Hematopoietic multipotent progenitor cell treated with erythropoietin and hydrocortisone succinate and interleukin-3 and kit ligand, for 6 days (in vitro differentiated cells): ENCODE measurements around the gene IL17RC.
A peak's percentile ranks its signal among the peaks of the same experiment; 100 is the strongest.
"Not testable (repeated sequence)": the region's sequence is repeated elsewhere in the genome, so short reads cannot be mapped to it uniquely, and the experiment has no call there.

Experiments used
- DNase-seq: peaks from one replicate; pipeline ENCODE4 v3.0.0-alpha.2; 2015

IL17RC gene

DNA sequence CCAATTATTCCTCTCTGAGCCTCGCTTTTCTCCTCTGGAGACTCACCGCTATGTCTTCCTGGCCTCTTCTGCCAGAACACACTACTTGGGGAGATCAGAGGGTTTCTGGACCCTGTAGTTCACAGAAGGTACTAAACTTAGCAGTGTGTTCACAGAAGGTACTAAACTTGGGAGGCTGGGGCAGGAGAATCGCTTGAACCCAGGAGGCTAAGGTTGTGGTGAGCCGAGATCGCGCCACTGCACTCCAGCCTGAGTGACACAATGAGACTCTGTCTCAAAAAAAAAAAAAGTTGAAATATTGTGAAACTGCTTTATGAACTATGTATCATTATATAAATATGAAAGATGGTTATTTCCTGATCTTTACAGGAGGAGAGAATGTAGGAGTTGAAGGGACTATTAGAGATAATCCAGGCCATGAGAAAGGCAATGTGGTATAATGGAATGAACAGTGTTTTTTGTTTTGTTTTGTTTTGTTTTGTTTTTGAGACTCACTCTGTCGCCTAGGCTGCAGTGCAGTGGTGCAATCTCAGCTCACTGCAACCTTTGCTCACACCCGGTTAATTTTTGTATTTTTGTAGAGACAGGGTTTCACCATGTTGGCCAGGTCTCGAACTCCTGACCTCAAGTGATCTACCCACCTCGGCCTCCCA is 20.0 kb upstream of the IL17RC start:
- not testable (repeated sequence) for DNase-seq

DNA sequence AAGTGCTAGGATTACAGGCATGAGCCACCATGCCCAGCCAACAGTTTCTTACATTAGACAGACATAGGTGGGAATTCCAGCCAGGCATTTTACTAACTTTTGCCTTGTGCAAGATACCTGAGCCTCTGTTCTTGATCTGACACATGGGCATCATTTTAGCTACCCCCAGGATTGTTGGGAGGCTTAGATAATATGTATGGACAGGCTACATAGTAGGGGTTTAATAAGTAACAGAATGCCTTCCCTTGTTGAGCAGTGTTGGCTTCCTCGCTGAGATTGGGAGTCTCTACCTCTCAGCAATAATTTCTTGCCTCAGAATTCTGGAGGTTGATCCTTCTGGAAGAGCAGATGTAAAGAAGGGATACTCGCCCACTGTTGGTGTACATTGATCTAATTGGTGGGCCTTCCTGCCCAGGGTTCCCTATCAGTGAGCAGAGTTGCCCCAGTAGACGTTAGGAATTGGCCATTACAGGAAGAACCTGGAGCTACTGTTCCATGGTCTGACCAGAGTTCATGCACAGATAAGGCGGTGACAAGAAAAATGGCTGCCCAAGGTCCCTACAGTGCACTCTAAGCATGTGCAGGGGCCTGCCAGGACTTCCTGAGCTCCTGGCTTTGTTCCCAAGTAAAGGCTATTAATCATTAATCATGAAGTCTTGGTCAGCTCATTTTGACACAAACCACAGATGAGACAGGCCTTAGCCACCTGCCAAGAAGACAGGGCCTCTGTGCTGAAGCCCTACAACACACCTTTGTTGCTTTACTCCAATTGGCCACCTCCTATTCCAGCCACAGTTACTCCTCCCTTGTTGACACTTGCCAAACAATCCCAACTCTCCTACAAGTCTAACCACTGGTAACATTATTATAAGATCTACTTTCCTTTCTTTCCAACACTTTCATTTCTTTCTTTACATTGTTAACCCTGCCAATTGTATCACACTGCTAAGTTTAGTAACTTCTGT is 19.2 kb upstream of the IL17RC start:
- DNase-seq: peak; percentile 62

DNA sequence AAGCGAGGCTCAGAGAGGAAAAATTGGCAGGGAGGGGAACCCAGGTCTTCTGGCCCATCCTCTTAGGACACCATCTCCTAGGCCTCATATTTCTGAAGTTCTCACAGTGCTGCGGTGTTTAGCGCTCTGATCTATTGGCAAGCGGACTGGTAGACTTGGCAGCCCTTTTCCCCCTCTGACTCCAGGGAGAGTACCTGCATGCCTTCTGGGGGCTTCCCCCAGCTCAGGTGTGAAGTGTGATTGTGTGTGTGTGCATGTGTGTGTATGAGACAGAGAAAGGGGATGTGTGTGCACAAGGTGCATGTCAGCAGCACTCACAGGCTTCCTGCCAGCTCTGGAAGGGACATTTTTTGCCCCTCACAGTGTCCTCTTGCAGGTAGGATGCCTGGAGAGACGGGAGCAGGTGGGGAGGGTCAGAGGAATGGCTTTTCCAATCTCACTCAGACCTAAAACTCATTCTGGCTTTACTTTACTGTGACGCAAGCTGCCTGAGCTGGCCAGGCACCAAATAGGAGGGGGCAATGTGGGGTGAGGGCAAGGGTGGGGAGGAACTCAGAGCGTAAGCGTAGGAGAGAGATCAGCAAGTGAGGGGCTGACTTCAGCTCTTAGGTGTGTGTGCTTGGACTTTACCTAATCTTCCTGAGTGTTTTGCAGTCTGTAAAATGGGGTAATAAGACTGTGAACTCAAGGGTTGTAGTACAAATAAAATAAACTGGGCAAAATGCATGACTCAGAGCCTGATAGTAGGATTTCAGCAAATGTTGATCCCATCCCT is 18.2 kb upstream of the IL17RC start:
- peak; percentile 24 for DNase-seq

DNA sequence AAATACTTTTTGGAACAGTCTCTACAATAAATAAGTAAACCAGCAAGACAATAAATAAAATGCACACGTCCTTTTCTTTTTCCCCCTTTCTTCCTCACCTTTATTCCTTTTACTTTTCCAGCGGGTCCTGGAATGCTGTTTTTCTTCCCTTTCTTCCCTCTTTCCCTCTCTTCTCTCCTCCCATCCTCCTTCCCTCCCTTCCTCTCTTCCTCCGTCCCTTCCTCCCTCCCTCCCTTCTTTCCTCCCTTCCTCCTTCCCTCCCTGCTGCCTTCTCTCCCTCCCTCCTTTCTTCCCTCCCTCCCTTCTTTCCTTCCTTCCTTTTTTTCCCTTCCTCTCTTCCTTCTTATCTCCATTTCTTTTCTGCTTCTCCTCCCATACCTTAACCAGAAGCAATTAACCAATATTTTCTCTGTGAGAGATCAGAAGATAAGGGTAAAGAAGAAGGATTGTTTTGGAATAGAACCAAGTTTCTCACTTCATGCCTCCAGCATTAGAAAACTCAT is 17.6 kb upstream of the IL17RC start:
- no peak for DNase-seq

DNA sequence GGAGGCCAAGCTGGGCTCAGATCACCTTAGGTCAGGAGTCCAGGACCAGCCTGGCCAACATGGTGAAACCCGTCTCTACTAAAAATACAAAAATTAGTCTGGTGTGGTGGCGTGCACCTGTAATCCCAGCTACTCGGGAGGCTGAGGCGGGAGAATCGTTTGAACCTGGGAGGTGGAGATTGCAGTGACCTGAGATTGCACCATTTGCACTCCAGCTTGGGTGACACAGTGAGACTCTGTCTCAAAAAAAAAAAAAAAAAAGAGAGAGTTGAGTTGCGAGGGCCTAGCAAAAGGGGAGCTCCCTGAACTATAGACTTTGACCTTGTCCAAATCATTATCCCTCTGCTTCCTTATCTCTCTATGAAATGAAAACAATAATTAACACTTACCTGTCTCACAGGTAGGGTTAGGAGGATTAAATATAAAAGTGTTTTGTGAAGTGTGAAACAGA is 15.9 kb upstream of the IL17RC start:
- not testable (repeated sequence) for DNase-seq

DNA sequence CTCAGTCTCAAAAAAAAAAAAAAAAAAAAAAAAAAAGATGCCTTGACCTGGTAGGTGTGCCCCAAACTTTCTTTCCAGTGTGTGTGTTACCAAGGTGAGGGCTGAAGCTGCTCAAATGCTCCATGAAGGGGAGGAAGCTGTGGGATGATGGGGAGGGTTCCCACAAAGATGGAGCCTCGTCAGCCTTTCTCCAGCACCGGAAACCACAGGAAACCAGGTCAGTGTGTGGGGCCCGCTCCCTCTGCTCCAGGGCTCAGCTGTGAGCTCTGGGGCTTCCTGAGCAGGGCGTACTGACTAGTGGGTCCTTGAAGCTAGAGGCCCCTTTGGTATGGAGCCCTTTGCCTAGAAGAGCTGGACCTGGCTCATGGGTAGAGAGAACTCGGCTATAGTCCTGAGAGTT is 14.9 kb upstream of the IL17RC start:
- DNase-seq: peak; percentile 46

DNA sequence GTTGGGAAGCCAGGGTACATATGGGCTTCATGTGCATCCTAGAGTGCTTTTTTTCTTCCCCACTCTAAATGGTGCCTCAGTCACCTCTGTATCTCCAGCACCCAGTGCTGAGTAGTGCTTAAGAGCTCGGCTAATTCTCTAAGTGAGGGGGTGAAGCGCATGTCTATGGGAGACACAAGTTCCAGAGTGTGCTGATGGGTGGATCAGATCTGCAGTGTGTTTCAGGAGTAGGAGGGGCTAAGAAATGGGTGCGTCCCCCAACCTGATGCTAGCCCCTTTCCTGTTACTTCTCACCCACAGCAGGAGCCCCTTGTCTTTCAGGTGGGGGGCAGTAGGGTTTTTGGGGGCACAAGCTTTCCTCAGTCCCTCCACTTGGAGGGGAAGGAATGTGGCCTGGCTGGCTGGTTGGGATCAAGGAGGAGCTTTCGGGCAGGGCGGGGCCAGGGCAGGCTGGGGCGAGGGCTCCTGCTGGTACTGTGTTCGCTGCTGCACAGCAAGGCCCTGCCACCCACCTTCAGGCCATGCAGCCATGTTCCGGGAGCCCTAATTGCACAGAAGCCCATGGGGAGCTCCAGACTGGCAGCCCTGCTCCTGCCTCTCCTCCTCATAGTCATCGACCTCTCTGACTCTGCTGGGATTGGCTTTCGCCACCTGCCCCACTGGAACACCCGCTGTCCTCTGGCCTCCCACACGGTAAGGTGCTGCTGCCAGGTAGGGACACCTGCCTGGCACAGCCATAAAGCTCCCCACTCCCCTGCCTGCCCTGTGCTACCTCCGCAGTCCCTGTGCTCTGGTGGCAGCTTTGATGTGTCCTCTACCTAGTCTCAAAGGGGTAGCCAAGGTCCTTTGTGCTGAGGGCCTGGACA is 14.3 kb upstream of the IL17RC start, which contains the start of gene IL17RE:
TSS of gene IL17RE (plus strand) at position 477 of the 866 bp plus-strand sequence. CDS start at position 562, 85 bp downstream.
- DNase-seq: no peak

DNA sequence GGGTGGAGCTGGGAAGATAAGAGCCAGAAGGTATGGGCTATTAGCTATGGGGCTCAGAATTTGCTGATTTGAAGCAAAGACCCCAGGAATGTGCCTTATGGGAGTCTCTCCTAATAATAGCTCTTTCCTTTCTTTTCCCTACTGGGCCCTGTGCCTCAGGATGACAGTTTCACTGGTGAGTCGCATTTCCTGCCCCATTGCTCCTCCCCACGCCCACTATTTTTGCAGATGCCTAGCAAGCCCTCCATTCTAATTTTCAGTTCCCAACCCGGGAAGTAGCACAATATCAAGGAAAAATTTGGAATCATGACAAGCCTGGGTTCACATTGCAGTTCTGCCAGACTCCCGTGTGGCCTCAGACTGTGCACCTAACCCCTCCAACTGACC is 13.7 kb upstream of the IL17RC start:
- DNase-seq: no peak

DNA sequence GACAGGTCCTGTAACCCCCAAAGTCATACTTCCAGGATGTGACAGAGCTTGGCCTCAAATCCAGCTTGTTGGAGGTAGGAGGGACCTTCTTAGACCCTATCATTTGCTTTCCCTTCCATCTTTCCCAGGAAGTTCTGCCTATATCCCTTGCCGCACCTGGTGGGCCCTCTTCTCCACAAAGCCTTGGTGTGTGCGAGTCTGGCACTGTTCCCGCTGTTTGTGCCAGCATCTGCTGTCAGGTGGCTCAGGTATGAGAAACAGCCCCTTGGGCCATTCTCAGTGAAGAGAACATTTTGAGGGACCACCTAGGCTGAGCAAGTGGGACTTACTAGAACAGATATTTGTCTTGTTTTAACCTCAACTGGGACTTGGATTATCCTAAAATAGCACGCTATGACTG is 13.0 kb upstream of the IL17RC start:
- DNase-seq: no peak

DNA sequence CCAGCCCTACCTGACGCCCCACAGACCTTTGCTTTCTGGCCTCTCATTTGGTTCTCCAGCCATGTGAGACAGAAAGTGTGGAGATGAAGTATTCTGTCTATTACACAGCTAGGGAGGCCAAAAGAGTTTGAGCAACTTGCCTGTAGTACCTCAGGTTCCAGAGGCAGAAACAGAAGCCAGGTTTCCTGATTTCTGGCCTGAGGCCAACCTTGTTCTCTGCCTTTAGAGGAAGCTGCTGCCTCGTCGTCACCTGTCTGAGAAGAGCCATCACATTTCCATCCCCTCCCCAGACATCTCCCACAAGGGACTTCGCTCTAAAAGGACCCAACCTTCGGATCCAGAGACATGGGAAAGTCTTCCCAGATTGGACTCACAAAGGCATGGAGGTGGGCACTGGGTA is 10.4 kb upstream of the IL17RC start:
- DNase-seq: no peak

DNA sequence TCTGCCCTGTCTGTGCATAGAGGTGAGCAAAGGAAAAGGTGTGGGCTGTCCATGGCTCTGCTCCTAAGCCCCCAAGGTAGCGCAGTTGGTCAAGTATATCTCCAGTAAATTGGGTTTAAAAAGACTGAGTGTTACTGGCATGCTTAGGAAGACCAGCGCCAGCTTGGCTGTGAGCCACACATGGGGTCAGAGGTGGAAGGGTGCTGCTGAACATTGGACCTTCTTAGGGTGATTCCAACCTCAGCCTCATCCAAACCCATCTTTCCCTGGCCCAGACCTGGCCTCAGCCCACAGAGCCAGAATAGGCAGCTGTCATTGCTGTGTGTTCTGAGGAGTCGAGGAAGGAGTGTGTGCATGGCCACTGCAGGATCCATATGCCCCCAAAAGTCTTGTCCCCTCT is 8.6 kb upstream of the IL17RC start:
- no peak for DNase-seq

DNA sequence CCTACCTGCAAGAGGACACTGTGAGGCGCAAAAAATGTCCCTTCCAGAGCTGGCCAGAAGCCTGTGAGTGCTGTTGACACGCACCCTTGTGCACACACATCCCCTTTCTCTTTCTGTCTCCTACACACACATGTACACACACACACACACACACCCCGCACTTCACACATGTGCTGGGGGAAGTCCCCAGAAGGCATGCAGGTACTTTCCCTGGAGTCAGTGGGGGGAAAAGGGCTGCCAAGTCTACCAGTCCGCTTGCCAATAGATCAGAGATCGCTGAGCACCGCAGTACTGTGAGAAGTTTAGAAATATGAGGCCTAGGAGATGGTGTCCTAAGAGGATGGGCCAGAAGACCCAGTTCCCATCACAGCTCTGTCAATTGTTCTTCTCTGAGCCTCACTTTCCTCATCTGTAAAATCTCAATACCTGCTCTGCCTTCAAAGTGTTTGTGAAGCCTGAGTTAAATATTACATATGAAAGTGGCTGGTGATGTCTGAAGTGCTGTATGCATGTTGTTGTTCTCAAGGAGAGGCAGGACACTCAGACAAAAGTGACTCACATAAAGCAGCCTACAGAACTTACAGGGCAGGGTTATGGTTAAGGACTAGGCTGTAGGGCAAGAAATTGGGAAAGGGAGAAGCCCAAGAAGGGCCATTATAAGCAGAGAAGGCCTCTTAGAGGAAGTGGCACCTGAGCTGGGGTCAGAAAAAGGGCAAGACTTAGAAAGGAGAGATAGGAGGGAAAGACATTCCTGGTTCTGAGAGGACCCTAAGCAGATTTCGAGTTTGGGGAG is 7.5 kb upstream of the IL17RC start:
- no peak for DNase-seq

DNA sequence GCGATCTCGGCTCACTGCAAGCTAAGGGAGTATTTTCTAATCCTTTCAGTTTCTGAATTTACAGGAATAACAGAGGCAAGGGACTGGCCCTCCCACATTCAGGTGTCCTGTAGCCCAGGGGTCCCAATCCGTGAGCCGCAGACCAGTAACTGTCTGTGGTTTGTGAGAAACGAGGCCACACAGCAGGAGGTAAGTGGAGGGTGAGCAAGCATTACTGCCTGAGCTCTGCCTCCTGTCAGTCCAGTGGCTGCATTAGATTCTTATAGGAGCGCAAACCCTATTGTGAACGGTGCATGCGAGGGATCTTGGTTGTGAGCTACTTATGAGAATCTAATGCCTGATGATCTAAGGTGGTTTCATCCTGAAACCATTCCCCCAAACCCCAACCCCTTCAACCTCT is 5.0 kb upstream of the IL17RC start:
- no peak for DNase-seq

DNA sequence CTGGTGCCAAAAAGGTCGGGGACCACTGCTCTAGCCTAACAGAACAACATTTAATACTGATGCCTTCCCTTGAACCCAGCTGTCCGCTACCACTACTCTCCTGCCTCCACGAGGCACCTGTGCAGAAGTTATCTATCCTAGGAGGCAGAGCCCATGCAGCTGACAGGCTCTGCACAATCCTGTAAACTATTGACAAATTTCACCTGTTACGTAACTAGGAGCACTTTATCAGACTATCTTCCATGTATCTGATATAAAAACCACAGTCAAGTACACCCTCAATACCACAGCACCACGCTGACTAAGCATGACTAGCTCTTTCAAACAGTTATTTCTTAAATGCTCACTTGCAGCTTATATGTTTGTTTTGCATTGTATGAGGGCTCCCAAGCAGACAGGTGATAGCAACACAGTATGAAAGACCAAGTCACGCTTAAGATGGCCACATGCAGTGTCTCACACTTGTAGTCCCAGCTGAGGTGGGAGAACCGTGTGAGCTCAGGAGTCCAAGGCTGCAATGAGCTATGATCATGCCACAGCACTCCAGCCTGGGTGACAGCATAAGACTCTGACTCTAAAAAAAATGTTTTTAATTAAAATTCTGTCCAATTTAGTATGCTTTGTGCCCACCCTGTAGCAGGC is 4.5 kb upstream of the IL17RC start:
- peak; percentile 90 for DNase-seq

DNA sequence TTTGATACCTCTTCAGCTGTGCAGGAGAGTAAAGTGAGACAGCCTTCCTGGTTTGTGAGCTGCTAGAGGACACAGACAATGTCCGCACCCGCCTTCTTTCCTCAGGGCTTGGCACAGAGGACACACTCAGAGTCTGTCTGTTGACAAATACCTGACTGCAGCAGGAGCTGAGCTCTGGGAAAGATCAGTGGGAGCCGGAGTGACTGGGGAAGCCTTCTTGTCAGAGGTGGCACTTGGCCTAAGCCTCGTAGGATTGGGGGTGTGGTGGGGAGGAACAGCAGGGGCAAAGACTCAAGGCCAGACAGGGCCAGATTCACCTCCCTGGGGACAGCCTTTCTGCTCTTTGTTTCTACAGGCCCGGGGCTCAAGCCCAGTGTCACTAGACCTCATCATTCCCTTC is 3.3 kb upstream of the IL17RC start:
- DNase-seq: no peak

DNA sequence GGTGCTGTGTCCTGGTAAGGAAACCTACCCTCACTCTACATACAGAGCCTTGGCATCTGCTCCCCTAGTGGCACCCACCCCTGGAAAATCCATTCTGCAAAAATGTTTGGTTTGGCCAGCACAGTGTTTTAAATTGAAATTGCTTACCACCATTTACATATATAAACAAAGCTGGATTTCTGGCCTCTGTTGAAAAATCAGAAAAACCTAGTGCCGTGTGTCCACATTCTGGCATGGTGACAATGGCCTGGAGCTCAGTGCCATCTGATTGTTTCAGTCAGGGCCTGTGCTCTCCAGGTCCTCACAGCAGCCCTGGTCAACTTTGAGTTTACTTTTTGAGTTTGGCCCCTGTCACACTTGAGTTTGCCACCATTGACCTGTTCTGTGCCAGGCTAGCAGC is 2.9 kb upstream of the IL17RC start:
- no peak for DNase-seq

DNA sequence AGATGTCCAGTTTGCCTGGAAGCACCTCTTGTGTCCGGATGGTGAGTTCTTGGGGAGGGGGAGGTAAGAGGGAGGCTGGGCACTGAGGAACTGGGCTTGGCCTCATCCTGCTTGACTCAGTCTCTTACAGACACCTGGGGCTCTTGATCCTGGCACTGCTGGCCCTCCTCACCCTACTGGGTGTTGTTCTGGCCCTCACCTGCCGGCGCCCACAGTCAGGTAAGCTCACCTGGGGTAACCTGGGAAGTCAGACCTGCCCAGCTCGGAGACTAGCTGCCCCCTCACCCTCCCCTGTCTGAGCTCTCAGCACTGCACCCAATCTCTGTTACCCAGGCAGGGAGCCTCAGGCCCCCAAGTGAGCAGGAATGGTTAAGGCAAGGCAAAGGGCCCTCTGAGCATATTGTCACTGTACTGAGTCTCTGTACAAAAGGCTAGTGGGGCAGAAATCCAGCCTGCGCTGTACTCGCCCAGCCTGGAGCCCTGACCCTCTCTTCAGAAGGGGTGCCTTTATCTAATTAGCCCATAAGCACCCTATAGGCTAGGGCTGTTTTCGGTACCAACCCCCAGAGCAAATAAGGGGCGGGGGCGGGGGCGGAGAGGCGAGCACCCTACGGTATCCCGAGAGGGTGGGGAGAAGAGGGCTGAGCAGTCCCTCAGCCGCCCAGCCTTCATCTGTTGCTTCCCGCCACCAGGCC is 2.2 kb upstream of the IL17RC start:
- peak; percentile 91 for DNase-seq

DNA sequence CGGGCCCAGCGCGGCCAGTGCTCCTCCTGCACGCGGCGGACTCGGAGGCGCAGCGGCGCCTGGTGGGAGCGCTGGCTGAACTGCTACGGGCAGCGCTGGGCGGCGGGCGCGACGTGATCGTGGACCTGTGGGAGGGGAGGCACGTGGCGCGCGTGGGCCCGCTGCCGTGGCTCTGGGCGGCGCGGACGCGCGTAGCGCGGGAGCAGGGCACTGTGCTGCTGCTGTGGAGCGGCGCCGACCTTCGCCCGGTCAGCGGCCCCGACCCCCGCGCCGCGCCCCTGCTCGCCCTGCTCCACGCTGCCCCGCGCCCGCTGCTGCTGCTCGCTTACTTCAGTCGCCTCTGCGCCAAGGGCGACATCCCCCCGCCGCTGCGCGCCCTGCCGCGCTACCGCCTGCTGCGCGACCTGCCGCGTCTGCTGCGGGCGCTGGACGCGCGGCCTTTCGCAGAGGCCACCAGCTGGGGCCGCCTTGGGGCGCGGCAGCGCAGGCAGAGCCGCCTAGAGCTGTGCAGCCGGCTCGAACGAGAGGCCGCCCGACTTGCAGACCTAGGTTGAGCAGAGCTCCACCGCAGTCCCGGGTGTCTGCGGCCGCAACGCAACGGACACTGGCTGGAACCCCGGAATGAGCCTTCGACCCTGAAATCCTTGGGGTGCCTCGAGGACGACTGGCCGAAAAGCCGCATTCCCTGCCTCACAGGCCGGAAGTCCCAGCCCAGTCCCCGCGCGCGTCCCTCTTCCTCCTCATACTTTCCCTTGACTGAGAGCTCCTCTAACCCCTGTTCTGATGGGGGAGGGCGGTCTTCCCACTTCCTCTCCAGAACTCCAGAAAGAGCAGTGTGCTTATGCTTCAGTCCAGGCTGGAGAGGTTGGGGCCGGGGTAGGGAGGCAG is 1.4 kb upstream of the IL17RC start:
- DNase-seq: peak; percentile 66

DNA sequence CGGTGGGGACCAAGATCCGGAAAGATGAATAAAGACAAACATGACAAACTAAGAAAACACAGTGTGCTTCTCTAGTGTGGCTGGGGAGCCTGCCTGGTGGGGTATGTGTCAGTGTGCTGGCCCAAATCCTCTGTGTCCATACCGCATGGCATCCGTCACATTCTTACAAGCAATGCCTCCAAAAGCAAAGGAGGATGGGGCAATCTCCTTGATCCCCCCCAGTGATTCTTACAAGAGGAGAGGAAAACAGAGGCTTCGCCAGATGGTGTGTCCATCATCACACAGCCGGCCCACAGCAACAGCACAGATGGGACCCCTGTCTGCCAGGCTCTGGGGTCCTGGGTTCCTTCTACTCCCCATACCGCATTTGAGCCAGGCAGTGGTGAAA is 558 bp upstream of the IL17RC start:
- DNase-seq: peak; percentile 26
